ENCODE data around the gene AMBP. TPM values are rescaled to one million over a fixed set of nuclear protein-coding genes. Genes with fewer than 3 reads are reported as not detected.

Gene AMBP
- total RNA-seq, 1 donor from 2014 or later, result 110 TPM

- peaks cover 42% of the 10 kb centered on the region for H3K27me3 Mint-ChIP-seq
- H3K4me3 Mint-ChIP-seq, result no peak overlapping the region
- no peaks in the 10 kb centered on the region for H3K36me3 Mint-ChIP-seq
- H3K4me1 Mint-ChIP-seq (ENCODE audit: unreplicated experiment), result peaks cover 23% of the 10 kb centered on the region
- DNase-seq (ENCODE audit: extremely low spot score, unreplicated experiment), result peak; percentile 83
- no peaks in the 10 kb centered on the region for H3K9me3 Mint-ChIP-seq
- peak; percentile 98 for TF ChIP-seq CTCF (conservative IDR thresholded peaks at IDR 0.05)
- peak overlapping the region; percentile 33 for H3K27ac Mint-ChIP-seq
Observed at GRCh38 chr9:114108016-114108833, 30.1 kb upstream of the AMBP start.

- DNase-seq (ENCODE audit: extremely low spot score, unreplicated experiment), result no peak
- no peak for TF ChIP-seq CTCF (conservative IDR thresholded peaks at IDR 0.05)
- peaks cover 23% of the 10 kb centered on the region for H3K4me1 Mint-ChIP-seq (ENCODE audit: unreplicated experiment)
- no peaks in the 10 kb centered on the region for H3K36me3 Mint-ChIP-seq
- H3K27me3 Mint-ChIP-seq, result peaks cover 39% of the 10 kb centered on the region
- H3K4me3 Mint-ChIP-seq, result no peak overlapping the region
- peak overlapping the region; percentile 33 for H3K27ac Mint-ChIP-seq
- peaks cover 3% of the 10 kb centered on the region for H3K9me3 Mint-ChIP-seq
Observed at GRCh38 chr9:114107286-114108001, 29.3 kb upstream of the AMBP start.

DNA sequence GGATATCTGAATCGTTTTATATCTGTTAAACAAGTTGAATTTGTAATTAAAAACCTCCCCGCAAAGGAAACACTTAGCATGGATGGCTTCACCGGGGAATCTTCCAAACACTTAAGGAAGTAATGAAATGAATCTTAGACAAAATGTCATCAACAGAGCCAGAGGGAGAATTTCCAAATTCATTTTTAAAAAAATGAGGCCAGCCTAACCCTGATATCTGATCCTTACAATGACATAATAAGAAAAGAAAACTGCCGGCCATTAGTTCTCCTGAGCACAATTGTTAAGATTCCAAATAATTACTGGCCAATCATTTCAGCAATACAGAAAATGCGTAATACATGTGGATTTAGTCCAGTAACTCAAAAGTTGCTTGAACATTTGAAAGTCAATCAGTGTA is 27.1 kb upstream of the AMBP start:
- peaks cover 25% of the 10 kb centered on the region for H3K4me1 Mint-ChIP-seq (ENCODE audit: unreplicated experiment)
- no peak for TF ChIP-seq CTCF (conservative IDR thresholded peaks at IDR 0.05)
- no peak overlapping the region for H3K27ac Mint-ChIP-seq
- H3K9me3 Mint-ChIP-seq, result peaks cover 4% of the 10 kb centered on the region
- peaks cover 4% of the 10 kb centered on the region for H3K36me3 Mint-ChIP-seq
- DNase-seq (ENCODE audit: extremely low spot score, unreplicated experiment), result no peak
- H3K27me3 Mint-ChIP-seq, result peaks cover 44% of the 10 kb centered on the region
- H3K4me3 Mint-ChIP-seq, result no peak overlapping the region

DNA sequence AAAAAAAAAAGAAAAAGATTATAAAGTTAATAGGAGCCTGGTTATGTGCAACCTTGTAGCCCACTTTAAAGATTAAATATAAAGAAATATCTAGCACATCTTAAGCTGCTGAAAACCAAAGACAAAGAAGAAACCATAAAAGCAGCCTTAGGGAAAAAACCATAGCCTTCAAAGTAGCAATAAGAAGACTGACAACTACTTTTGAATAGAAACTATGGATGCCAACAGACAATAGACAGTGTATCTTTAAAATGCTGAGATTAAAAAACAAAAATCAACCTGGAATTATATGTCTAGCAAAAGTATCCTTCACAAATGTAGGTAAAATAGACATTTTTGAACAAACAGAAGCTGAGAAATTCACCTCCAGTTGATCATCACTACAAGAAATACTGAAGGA is 24.4 kb upstream of the AMBP start:
- H3K27ac Mint-ChIP-seq, result no peak overlapping the region
- no peak for TF ChIP-seq CTCF (conservative IDR thresholded peaks at IDR 0.05)
- H3K4me3 Mint-ChIP-seq, result no peak overlapping the region
- peaks cover 12% of the 10 kb centered on the region for H3K4me1 Mint-ChIP-seq (ENCODE audit: unreplicated experiment)
- no peak for DNase-seq (ENCODE audit: extremely low spot score, unreplicated experiment)
- H3K36me3 Mint-ChIP-seq, result peaks cover 4% of the 10 kb centered on the region
- H3K27me3 Mint-ChIP-seq, result peaks cover 55% of the 10 kb centered on the region
- H3K9me3 Mint-ChIP-seq, result peaks cover 4% of the 10 kb centered on the region

DNA sequence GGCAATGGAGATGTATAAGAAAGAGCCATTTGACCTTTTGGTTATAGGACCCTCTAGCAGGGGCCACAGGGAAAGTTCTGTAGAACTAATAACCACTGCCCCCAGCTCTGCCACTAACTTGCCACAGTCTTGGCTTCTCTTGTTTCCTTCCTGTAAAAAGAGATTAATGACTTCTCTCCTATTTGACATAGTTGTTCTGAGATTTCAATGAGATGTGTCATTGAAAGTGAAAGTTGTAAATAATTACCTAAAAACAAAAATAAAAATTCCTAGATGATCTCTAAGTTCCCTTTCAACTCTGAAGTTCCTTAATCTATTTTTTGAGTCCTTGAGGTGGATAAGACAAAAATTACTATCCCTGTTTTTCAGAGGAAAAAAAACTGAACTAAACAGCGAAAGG is 22.4 kb upstream of the AMBP start:
- DNase-seq (ENCODE audit: extremely low spot score, unreplicated experiment), result no peak
- H3K9me3 Mint-ChIP-seq, result peaks cover 4% of the 10 kb centered on the region
- peak overlapping the region; percentile 29 for H3K4me3 Mint-ChIP-seq
- no peak overlapping the region for H3K27ac Mint-ChIP-seq
- TF ChIP-seq CTCF (conservative IDR thresholded peaks at IDR 0.05), result no peak
- peaks cover 58% of the 10 kb centered on the region for H3K27me3 Mint-ChIP-seq
- peaks cover 17% of the 10 kb centered on the region for H3K4me1 Mint-ChIP-seq (ENCODE audit: unreplicated experiment)
- H3K36me3 Mint-ChIP-seq, result peaks cover 4% of the 10 kb centered on the region
